ENCODE data around the gene CSRP2.

The CSRP2 gene

GRCh38 chr12:76919383-76920171 lies 40.8 kb upstream of the CSRP2 start:
- TF ChIP-seq, protein P1, sequence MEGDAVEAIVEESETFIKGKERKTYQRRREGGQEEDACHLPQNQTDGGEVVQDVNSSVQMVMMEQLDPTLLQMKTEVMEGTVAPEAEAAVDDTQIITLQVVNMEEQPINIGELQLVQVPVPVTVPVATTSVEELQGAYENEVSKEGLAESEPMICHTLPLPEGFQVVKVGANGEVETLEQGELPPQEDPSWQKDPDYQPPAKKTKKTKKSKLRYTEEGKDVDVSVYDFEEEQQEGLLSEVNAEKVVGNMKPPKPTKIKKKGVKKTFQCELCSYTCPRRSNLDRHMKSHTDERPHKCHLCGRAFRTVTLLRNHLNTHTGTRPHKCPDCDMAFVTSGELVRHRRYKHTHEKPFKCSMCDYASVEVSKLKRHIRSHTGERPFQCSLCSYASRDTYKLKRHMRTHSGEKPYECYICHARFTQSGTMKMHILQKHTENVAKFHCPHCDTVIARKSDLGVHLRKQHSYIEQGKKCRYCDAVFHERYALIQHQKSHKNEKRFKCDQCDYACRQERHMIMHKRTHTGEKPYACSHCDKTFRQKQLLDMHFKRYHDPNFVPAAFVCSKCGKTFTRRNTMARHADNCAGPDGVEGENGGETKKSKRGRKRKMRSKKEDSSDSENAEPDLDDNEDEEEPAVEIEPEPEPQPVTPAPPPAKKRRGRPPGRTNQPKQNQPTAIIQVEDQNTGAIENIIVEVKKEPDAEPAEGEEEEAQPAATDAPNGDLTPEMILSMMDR (IDR thresholded peaks at IDR 0.05) = no peak

- TF ChIP-seq, protein P1 (IDR thresholded peaks at IDR 0.05) = no peak
These were observed 37.3 kb upstream of the CSRP2 start for GRCh38 chr12:76916170-76916540.

- TF ChIP-seq, protein P1 (IDR thresholded peaks at IDR 0.05) = no peak
These were observed 36.7 kb upstream of the CSRP2 start for GRCh38 chr12:76915361-76916169.

DNA sequence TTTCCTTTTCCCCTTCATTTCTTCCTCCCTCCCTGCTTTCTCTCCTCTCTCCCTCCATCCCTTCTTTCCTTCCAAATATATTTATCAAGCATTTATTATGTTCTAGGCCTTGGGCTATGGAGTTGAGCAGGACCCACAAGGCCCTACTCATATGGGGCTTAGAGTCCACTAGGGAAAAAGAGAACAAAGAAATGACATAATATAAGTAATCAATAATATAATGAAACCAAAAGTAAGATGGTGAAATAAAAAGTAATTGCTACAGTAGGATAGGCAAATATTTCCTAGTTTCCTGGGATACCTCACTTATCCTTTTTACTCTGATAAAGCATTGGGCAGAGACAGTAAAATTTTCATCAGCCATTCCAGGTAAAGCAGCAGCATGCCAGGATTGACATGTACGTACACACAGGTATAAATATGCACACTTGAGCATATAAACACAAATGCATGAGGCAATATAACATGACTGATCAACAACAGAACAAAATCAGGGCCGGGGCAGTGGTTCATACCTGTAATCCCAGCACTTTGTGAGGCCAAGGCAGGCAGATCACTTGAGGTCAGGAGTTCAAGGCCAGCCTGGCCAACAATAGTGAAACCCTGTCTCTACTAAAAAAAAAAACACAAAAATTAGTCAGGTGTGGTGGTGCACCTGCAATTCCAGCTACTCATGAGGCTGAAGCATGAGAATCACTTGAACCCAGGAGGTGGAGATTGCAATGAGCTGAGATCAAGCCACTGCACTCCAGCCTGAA lies 35.5 kb upstream of the CSRP2 start:
- TF ChIP-seq, protein P1 (IDR thresholded peaks at IDR 0.05) = no peak

GRCh38 chr12:76909290-76909689 lies 30.5 kb upstream of the CSRP2 start:
- TF ChIP-seq, protein P1 (IDR thresholded peaks at IDR 0.05) = no peak

DNA sequence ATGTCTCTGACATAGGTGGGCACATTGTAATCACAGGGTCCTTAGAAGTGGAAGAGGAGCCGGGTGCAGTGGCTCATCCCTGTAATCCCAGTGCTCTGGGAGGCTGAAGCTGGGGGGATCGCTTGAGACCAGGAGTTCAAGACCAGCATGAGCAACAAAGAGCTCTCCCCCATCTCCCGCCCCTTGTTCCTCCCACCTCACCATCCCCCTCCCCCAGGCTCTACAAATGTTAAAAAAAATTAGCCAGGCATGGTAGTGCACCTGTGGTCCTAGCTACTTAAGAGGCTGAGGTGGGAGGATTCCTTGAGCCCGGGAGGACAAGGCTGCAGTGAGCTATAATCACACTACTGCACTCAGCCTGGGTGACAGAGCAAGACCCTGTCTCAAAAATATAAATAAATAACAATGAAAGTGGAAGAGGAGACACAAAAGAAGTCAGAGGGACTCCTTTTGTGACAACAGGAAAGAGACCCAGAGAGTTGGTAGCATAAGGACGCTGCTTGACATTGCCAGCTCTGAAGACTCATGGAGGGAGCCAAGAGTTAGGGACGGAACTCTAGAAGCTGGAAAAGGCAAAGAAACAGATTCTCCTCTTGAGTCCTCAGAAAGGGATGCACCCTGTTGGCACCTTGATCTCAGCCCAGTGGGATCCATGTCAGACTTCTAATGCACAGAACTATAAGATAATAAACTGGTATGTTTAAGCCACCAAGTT lies 29.6 kb upstream of the CSRP2 start:
- TF ChIP-seq, protein P1 (IDR thresholded peaks at IDR 0.05) = no peak
